Erythroblast (primary cell): ENCODE results near the gene IRF5.

Experiments
- GATA1 ChIP-seq: IDR thresholded peaks from 2 replicates; pipeline ENCODE4 v1.6.1; 2011; ENCODE audit warnings: low read depth, mild to moderate bottlenecking, control low read depth, low read length, moderate library complexity
- POLR2A ChIP-seq: IDR thresholded peaks from 2 replicates; pipeline ENCODE4 v1.6.1; 2011; ENCODE audit warnings: mild to moderate bottlenecking, low read length

DNA sequence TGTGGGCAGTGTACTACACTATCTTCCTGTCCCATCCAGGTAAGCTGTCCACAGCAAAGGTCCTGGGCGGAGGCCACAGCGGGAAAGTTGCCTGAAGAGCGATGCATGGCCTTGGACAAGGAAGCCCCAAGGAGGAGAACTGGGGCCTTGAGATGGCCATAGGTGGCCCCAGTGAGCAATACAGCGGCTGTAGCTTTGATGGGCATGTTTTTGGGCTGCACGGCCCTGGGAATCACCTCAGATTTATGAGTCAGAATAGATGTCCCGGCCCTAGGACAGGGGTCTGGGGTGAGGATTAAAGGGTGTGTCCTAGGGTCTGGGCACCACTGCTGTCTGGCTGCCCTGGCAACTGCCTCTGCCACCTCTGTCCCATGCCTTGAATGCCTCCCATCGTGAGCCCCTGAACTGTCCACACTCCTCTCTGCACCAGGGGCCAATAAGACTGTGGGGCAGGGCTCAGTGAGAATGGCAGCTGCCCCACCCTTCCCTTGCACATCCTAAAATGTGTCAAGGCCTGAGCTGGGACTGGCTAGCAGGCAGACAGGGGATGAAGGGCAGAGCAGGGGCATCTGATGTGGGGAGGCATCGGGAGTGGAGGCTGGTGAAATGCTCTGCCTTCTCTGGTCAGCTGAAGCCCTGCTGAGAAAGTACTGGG lies 9.4 kb upstream of the IRF5 start:
- TF ChIP-seq POLR2A (no peak), GATA1 (no peak)
